DOHH2 (cell line): ENCODE results near the gene IQCM.

ENCODE experiments used
- CTCF ChIP-seq: fragments of 200-600 bp; sonication (generic); IDR thresholded peaks from one replicate; pipeline ENCODE4 v1.5.1; 2014; ENCODE audit warnings: antibody characterized with exemption, mild to moderate bottlenecking, low read depth, low read length; ENCODE audit not compliant: poor library complexity, severe bottlenecking
- EZH2phosphoT487 ChIP-seq: fragments of 200-600 bp; sonication (generic); IDR thresholded peaks from 2 replicates; pipeline ENCODE4 v1.6.1; 2017; ENCODE audit warnings: borderline replicate concordance, mild to moderate bottlenecking, antibody characterized with exemption, low read length, moderate library complexity, mixed read lengths

DNA sequence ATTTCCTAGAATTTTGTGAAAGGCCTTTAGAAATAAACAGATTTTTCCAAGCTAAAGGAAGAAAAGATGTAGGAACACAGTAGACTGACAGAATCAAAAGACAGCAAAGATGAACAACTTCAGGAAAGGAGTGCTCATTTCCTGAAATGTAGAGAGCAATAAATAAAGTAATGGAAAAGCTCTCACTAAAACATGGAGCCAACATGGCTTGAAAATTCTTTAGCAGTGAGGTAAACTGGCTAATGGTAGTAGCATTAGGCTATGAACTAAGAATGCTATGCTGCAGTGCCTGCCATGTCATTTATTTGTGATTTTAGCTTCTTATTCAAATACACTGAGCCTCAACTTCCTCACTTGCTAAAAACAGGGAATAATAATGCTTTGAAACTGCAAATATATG lies 108.7 kb downstream of the IQCM start:
- no peak for TF ChIP-seq CTCF
- TF ChIP-seq EZH2phosphoT487: no peak
